ENCODE results near the gene SKIL.

GRCh38 chr3:170397685-170398084, 40.2 kb downstream of the SKIL start:
- TF ChIP-seq, protein P1, sequence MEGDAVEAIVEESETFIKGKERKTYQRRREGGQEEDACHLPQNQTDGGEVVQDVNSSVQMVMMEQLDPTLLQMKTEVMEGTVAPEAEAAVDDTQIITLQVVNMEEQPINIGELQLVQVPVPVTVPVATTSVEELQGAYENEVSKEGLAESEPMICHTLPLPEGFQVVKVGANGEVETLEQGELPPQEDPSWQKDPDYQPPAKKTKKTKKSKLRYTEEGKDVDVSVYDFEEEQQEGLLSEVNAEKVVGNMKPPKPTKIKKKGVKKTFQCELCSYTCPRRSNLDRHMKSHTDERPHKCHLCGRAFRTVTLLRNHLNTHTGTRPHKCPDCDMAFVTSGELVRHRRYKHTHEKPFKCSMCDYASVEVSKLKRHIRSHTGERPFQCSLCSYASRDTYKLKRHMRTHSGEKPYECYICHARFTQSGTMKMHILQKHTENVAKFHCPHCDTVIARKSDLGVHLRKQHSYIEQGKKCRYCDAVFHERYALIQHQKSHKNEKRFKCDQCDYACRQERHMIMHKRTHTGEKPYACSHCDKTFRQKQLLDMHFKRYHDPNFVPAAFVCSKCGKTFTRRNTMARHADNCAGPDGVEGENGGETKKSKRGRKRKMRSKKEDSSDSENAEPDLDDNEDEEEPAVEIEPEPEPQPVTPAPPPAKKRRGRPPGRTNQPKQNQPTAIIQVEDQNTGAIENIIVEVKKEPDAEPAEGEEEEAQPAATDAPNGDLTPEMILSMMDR (IDR thresholded peaks at IDR 0.05 in 4 of 5, conservative IDR thresholded peaks at IDR 0.05 in 1 of 5): no peak
- no peak for TF ChIP-seq POLR2A (IDR thresholded peaks at IDR 0.05)
